Myocyte (in vitro differentiated cells): ENCODE results near the gene KRTAP16-1. TPM values are rescaled to one million over a fixed set of nuclear protein-coding genes. Genes with fewer than 3 reads are reported as not detected.
"Not testable (repeated sequence)": the region's sequence is repeated elsewhere in the genome, so short reads cannot be mapped to it uniquely, and the experiment has no call there.

ENCODE experiments used
- DNase-seq: peaks from one replicate; pipeline ENCODE4 v3.0.0-alpha.2; 2012; ENCODE audit warnings: low read depth
- total RNA-seq: library from RNA; depleted of rRNA; stranded (reverse); fragments of >200 nt; gene quantifications from 2 replicates; pipeline ENCODE4 v1.2.3, GENCODE V29; 2014

The KRTAP16-1 gene
- total RNA-seq, 1 donor from 2014 or later: not detected

GRCh38 chr17:41301916-41302901 is 6.9 kb downstream of the KRTAP16-1 start, which contains the start of gene KRTAP29-1:
KRTAP29-1 (minus strand) TSS chr17:41302851; CDS start chr17:41302851, 0 bp downstream.
- DNase-seq: no peak

- no peak for DNase-seq
Measured at GRCh38 chr17:41301204-41301790, 7.8 kb downstream of the KRTAP16-1 start.

DNA sequence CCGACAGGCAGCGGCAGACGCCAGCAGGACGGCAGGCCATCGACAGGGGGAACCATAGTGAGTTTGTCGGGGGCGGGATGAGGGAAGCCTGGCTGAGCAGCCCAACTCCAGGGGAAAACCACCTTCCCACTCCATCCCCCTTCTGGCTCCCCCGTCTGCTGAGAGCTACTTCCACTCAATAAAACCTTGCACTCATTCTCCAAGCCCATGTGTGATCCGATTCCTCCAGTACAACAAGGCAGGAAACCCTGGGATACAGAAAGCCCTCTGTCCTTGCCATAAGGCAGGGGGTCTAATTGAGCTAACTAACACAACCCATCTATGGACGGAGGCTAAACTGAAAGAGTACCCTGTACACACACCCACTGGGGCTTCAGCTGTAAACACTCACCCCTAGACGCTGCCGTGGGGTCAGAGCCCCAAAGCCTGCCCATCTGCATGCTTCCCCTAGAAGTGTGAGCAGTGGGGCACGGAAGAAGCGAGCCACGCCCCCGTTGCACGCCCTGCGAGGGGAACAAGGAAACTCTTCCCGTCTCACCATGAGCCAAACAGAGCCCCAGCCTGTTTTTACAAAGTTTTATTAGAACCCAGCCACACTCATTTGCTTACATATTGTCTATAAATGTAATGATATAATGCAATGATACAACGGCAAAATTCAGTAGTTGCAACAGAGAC is 10.5 kb downstream of the KRTAP16-1 start:
- DNase-seq: no peak

DNA sequence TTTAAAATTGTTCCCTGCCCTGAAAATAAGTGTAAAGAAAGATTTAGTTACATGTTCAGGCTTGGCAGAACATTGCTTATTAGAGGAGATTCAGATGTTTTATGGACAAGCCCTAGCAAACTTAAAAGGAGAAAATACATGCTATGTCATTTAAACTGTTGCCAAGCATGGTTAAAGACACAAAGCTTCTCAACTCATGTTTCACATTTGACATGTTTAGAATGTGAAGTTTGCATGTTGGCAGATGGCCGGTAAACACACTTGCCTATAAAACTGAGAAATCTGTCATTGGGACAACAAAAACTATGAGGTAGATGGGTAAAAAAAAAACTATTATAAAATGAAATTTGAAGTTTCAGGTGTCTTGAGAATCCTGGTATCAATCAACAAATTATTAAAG is 12.3 kb downstream of the KRTAP16-1 start:
- DNase-seq: no peak

- no peak for DNase-seq
Measured at GRCh38 chr17:41294016-41294415, 15.1 kb downstream of the KRTAP16-1 start.

DNA sequence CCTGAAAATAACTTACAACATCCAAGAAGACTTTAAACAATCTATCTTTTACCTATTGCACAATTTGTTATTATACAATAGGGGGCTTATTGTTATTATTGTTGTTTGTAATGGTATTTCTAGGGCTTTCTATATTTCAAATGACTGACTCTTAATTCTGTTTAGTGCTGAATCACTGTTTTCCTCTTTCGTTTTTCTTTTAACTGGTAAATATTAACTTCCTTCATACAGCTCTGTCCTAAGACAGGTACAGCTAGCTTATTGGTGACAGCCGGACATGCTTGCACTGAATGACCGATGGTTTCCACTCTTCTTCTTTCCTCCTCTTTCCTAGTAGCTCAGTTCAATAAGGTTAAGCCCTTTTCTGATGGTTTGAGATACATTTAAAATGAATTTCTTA is 22.1 kb downstream of the KRTAP16-1 start:
- DNase-seq: no peak

GRCh38 chr17:41284546-41284945 is 24.6 kb downstream of the KRTAP16-1 start:
- DNase-seq: no peak

- no peak for DNase-seq
Measured at GRCh38 chr17:41284043-41284442, 25.1 kb downstream of the KRTAP16-1 start.

DNA sequence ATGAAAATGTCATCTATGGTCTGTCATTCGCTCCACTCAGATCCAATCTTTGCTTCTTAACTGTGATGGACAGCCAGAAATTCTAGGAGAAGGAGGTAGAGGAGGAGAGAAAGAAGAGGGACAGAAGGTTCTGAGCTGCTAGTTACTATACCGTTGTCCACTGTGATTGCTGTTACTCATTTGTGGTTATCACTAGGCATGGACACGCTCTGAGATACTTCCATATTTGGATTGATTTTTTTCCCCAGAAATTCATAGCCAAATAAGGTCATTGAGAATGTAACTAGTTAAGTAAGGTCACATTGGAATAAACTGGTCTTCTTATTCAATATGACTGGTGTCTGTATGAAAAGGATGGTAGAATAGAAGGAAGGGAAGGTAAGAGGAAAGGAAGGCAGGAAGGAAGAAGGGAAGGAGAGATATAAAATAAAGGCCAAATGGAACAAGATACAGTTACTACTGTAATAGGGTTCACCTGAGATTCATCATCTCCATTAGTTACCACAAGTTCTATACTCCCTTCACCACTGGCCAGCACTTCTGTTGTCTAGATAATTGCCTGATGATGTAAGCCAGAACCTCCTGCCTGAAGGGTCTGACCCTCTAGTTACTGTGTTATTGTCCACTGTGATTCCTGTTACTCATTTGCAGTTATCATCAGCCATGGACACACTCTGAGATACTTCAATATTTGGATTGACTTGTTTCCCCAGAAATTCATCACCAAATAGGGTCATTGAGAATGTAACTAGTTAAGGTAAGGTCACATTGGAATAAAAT is 30.7 kb downstream of the KRTAP16-1 start:
- no peak for DNase-seq

GRCh38 chr17:41275648-41276190 is 33.4 kb downstream of the KRTAP16-1 start, which contains the start of gene KRTAP9-7:
KRTAP9-7 (plus strand) TSS chr17:41275698; CDS start chr17:41275698, 0 bp downstream.
- DNase-seq: not testable (repeated sequence)

GRCh38 chr17:41271858-41272257 is 37.3 kb downstream of the KRTAP16-1 start:
- no peak for DNase-seq

DNA sequence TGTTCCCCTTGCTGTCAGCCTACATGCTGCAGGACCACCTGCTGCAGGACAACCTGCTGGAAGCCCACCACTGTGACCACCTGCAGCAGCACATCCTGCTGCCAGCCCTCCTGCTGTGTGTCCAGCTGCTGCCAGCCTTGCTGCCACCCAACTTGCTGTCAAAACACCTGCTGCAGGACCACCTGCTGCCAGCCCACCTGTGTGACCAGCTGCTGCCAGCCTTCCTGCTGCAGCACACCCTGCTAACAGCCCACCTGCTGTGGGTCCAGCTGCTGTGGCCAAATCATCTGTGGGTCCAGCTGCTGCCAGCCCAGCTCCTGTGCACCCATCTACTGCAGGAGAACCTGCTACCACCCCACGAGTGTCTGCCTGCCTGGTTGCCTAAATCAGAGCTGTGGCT is 37.8 kb downstream of the KRTAP16-1 start:
- not testable (repeated sequence) for DNase-seq

- DNase-seq: no peak
Measured at GRCh38 chr17:41267711-41268110, 41.4 kb downstream of the KRTAP16-1 start.

DNA sequence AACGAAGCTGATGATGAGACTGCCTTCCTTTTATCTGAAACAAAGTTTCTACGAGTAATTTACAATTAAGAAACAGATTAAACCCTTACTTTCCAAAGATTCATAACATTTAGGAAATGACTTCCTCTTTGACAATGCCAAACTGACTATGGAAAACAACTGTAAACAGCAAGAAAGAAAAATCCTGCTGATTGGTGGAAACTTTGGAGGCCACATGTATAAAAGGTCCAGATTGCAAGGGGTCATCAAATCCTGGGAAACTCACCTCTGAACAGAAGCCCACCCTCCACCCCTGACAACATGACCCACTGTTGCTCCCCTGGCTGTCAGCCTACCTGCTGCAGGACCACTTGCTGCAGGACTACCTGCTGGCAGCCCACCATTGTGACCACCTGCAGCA is 44.0 kb downstream of the KRTAP16-1 start, which contains the start of gene KRTAP9-6:
Gene KRTAP9-6, plus strand, starts transcription at position 301 of the 400 bp plus-strand sequence. Its CDS starts 0 bp downstream, at position 301.
- no peak for DNase-seq

- DNase-seq: no peak
Measured at GRCh38 chr17:41264599-41264998, 44.5 kb downstream of the KRTAP16-1 start.

DNA sequence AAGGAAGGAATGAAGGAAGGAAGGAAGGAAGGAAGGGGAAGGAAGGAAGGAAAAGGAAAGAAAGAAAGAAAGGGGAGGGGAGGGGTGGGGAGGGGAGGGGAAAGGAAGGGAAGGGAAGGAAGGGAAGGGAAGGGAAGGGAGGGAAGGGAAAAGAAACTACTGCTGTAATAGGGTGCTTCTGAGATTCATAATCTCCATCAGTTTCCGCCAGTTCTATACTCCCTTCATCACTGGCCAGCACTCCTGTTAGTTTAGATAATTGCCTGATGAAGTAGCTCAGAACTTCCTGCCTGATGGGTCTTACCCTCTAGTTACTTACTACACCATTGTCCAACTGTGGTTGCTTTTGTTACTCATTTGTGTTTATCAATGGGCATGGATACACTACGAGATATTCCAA is 45.9 kb downstream of the KRTAP16-1 start:
- no peak for DNase-seq

- no peak for DNase-seq
Measured at GRCh38 chr17:41258406-41258805, 50.7 kb downstream of the KRTAP16-1 start.
